NK-92 treated with Interleukin-12 subunit alpha and Interleukin-12 subunit beta, amount 100 ng/mL, for 24 hours (cell line): ENCODE measurements around the gene TMEM44.
A peak's percentile ranks its signal among the peaks of the same experiment; 100 is the strongest.

Experiments
- DNase-seq: peaks from one replicate; lab custom pipeline; 2025; lab: John Stamatoyannopoulos, UW

The TMEM44 gene

GRCh38 chr3:194577986-194578905 is 55.0 kb downstream of the TMEM44 start:
- DNase-seq, result peak; percentile 74

- no peak for DNase-seq
Observed at GRCh38 chr3:194575484-194576210, 57.6 kb downstream of the TMEM44 start.

GRCh38 chr3:194574639-194575483 is 58.4 kb downstream of the TMEM44 start:
- DNase-seq, result no peak

- peak; percentile 17 for DNase-seq
Observed at GRCh38 chr3:194573680-194574437, 59.4 kb downstream of the TMEM44 start.

- no peak for DNase-seq
Observed at GRCh38 chr3:194572944-194573491, 60.2 kb downstream of the TMEM44 start.

GRCh38 chr3:194572143-194572789 is 61.0 kb downstream of the TMEM44 start:
- DNase-seq, result no peak

GRCh38 chr3:194571491-194572142 is 61.6 kb downstream of the TMEM44 start:
- no peak for DNase-seq

GRCh38 chr3:194570898-194571297 is 62.3 kb downstream of the TMEM44 start:
- DNase-seq, result no peak

- DNase-seq, result no peak
Observed at GRCh38 chr3:194570235-194570634, 63.0 kb downstream of the TMEM44 start.

GRCh38 chr3:194569252-194569651 is 64.0 kb downstream of the TMEM44 start:
- no peak for DNase-seq

GRCh38 chr3:194565597-194566190 is 67.5 kb downstream of the TMEM44 start:
- no peak for DNase-seq

GRCh38 chr3:194562986-194563385 is 70.2 kb downstream of the TMEM44 start:
- DNase-seq, result no peak

- DNase-seq, result no peak
Observed at GRCh38 chr3:194561306-194561974, 71.8 kb downstream of the TMEM44 start.

- no peak for DNase-seq
Observed at GRCh38 chr3:194560047-194560446, 73.2 kb downstream of the TMEM44 start.

- no peak for DNase-seq
Observed at GRCh38 chr3:194559530-194559929, 73.7 kb downstream of the TMEM44 start.

- peak; percentile 67 for DNase-seq
Observed at GRCh38 chr3:194556086-194557056, 76.8 kb downstream of the TMEM44 start.

GRCh38 chr3:194555175-194556062 is 77.8 kb downstream of the TMEM44 start:
- DNase-seq, result no peak
